Measurements from ENCODE around the gene MMAB. TPM values are rescaled to one million over a fixed set of nuclear protein-coding genes. Genes with fewer than 3 reads are reported as not detected.
A peak's percentile ranks its signal among the peaks of the same experiment; 100 is the strongest.

Gene MMAB
- 6.8 TPM for total RNA-seq
- polyA plus RNA-seq, result 10 to 100 TPM; 14.4 to 22.4 (median 22.1) TPM

DNA sequence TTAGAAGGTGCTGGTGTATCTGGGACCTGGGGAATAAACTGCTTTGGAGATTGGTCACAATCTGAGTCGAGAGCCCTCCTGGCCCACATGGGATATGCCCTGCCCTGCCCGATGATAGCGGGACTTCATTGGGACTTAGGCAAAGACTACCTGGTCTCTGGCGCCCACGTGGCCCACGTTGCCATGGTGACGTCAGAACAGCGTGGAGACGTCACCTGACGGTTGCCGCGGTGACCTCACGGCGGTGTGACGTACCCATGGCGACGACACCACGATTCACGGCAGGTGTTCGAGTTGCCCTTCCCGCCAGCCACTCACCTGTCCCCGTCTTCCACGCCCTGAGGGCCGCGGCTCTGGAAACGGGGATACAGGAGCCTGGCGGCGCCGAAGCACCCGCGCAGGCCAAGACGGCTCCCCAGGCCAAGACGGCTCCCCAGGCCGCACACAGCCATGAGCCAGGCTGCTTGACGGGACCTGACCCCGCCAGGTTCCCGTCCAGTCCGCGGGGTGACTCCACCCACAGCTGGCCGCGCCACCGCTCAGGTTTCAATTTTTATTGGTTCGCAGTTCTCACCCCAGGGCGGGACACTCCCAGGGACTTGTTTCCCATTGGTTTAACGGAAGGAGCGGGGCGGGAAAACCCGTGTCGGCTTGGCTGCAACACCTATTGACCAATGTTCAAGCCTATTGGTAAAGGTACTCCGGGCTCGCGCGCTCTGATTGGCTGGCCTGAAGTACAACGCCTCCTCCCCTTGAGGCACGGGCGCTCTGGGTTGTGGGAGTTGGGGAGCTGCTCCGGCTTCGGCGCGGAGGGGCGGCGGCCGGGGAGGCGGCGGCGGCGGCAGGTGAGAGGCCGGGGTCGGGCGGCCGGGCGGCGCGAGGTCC, at the start of gene MMAB, which contains the start of gene MVK:
Gene MMAB, minus strand, starts transcription at position 476 of the 885 bp plus-strand sequence. Its CDS starts 24 bp downstream, at position 452.
Gene MVK, plus strand, starts transcription at position 766 of the 885 bp plus-strand sequence. CDS start 1,029 bp downstream, outside the sequence.
- DNase-seq (peak; percentile 98 to 100 (median 99)), ATAC-seq (ENCODE audit: low read depth in 2 of 2) (peak; percentile 97)
- Histone ChIP-seq H3K36me3 (ENCODE audit: control insufficient read depth, insufficient read depth, low read length) (peaks cover 18% of the 10 kb centered on the region), H3K4me3 (ENCODE audit: low read depth, low read length) (peak within 1 kb of the TSS; percentile 95), H3K27me3 (ENCODE audit: control insufficient read depth, insufficient read depth, low read length) (no peaks in the 10 kb centered on the region), H3K4me1 (ENCODE audit: control insufficient read depth, insufficient read depth, low read length, poor library complexity, severe bottlenecking) (peaks cover 10% of the 10 kb centered on the region), H3K9me3 (ENCODE audit: control insufficient read depth in 2 of 2, low read length in 2 of 2) (no peaks in the 10 kb centered on the region), H3K27ac (ENCODE audit: insufficient read depth, low read length, poor library complexity, severe bottlenecking) (peak within 1 kb of the TSS; percentile 92)
- Mint-ChIP-seq H3K4me1 (peaks cover 5 to 32% (median 24%) of the 10 kb centered on the region in 4 donors), H3K27me3 (no peaks in the 10 kb centered on the region), H3K4me3 (peak within 1 kb of the TSS; percentile 92 to 97 (median 93)), H3K36me3 (peaks cover 16% of the 10 kb centered on the region), H3K27ac (peak within 1 kb of the TSS; percentile 84 to 97 (median 96)), H3K9me3 (no peaks in the 10 kb centered on the region)

DNA sequence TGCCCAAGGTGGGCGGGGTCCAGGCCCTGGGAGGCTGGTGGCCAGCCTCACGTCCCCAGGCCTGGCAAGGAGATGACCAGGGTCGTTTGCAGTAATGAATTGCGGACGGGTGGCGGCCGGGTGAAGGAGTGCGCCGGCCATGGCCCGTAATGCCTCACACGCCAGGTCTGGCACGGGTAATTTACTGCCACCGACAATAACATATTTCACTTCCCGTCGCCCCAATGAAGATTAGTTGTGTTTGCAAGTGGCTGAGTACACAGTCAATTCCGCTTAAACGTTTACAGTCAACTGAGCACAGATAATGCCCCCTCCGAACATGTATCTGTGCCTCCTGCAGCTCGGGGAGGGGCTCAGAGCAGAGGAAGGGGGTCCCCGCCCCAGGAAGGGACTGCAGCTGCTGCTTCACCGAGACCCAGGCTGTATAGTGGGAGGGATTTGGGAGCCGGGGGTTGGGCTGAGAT, 48.6 kb upstream of the MMAB start:
- H3K4me3 ChIP-seq (ENCODE audit: low read depth, low read length), result no peak overlapping the region
- H3K36me3 Mint-ChIP-seq, result no peaks in the 10 kb centered on the region
- peaks cover 0 to 2% (median 0%) of the 10 kb centered on the region in 7 donors for H3K9me3 Mint-ChIP-seq
- H3K27ac ChIP-seq (ENCODE audit: insufficient read depth, low read length, poor library complexity, severe bottlenecking), result no peak overlapping the region
- peaks cover 0 to 6% (median 0%) of the 10 kb centered on the region in 4 donors for H3K4me1 Mint-ChIP-seq
- H3K9me3 ChIP-seq (ENCODE audit: control insufficient read depth in 2 of 2, low read length in 2 of 2), result no peaks in the 10 kb centered on the region
- H3K27me3 ChIP-seq (ENCODE audit: control insufficient read depth, insufficient read depth, low read length), result no peaks in the 10 kb centered on the region
- H3K27ac Mint-ChIP-seq, result no peak overlapping the region
- DNase-seq, result no peak
- no peaks in the 10 kb centered on the region for H3K36me3 ChIP-seq (ENCODE audit: control insufficient read depth, insufficient read depth, low read length)
- peaks cover 28% of the 10 kb centered on the region for H3K27me3 Mint-ChIP-seq
- H3K4me3 Mint-ChIP-seq, result no peak overlapping the region
- no peak for ATAC-seq (ENCODE audit: low read depth in 2 of 2)
- H3K4me1 ChIP-seq (ENCODE audit: control insufficient read depth, insufficient read depth, low read length, poor library complexity, severe bottlenecking), result no peaks in the 10 kb centered on the region

DNA sequence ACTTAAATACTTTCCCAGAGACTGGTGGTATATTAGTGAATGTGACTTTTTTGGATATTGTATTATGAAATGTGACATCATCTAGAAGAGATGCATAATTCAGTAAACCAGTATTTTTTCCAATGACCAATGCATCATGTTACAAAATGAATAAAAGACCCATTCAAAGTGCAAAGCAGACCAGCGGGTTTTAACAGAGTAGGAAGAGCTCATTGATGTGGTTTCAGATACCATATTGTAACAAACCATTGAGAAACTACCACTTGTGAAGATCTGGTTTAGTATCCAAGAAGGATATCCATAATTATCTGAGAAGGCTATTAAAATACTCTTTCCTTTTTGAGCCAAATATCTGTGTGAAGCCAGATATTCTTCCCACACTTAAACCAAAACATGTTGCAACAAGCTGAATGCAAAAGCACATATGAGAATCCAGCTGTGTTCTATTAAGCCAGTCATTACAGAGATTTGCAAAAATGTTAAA, 47.9 kb upstream of the MMAB start:
- Histone ChIP-seq H3K36me3 (ENCODE audit: control insufficient read depth, insufficient read depth, low read length) (no peaks in the 10 kb centered on the region), H3K9me3 (ENCODE audit: control insufficient read depth in 2 of 2, low read length in 2 of 2) (no peaks in the 10 kb centered on the region), H3K4me1 (ENCODE audit: control insufficient read depth, insufficient read depth, low read length, poor library complexity, severe bottlenecking) (no peaks in the 10 kb centered on the region), H3K27me3 (ENCODE audit: control insufficient read depth, insufficient read depth, low read length) (no peaks in the 10 kb centered on the region), H3K4me3 (ENCODE audit: low read depth, low read length) (no peak overlapping the region), H3K27ac (ENCODE audit: insufficient read depth, low read length, poor library complexity, severe bottlenecking) (no peak overlapping the region)
- Mint-ChIP-seq H3K27ac (no peak overlapping the region), H3K27me3 (peaks cover 25% of the 10 kb centered on the region), H3K36me3 (no peaks in the 10 kb centered on the region), H3K4me3 (no peak overlapping the region), H3K9me3 (peaks cover 0 to 2% (median 0%) of the 10 kb centered on the region in 7 donors), H3K4me1 (peaks cover 0 to 4% (median 0%) of the 10 kb centered on the region in 4 donors)
- no peak for DNase-seq
- no peak for ATAC-seq (ENCODE audit: low read depth in 2 of 2)

DNA sequence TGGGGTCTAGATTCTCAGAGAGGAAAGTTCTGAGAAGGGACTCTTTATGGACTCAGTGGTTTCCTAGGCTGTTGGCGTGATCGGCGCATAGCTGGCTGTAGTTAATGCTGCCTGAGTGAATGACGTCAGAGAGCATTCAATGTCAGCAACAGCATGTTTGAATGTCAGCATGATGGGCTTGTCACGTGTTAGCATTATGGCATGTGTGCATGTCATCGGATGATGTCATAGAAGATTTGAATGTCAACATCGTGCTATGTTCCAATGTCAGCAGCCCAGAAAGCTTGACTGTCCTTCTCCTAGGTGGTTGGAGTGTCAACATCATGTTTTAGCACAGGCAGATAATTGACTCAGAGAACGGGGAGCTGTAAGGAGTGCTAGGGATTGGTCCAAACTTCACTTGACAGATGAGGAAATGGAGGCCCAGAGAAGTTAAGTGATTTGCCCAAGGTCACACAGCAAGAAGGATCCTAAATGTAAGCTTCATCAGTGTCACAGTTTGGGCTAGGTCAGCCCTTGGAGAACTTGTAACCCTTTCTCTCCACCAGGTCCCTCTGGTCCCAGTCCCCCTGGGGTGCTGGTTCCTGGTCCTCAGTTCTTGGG, 45.8 kb upstream of the MMAB start:
- H3K9me3 ChIP-seq (ENCODE audit: control insufficient read depth in 2 of 2, low read length in 2 of 2), result no peaks in the 10 kb centered on the region
- H3K36me3 ChIP-seq (ENCODE audit: control insufficient read depth, insufficient read depth, low read length), result no peaks in the 10 kb centered on the region
- Mint-ChIP-seq H3K27me3 (peaks cover 29% of the 10 kb centered on the region), H3K4me3 (no peak overlapping the region), H3K4me1 (peaks cover 0 to 4% (median 0%) of the 10 kb centered on the region in 4 donors), H3K27ac (no peak overlapping the region), H3K9me3 (peaks cover 0 to 2% (median 0%) of the 10 kb centered on the region in 7 donors), H3K36me3 (no peaks in the 10 kb centered on the region)
- ATAC-seq (ENCODE audit: low read depth in 2 of 2) (no peak), DNase-seq (no peak)
- H3K4me1 ChIP-seq (ENCODE audit: control insufficient read depth, insufficient read depth, low read length, poor library complexity, severe bottlenecking), result no peaks in the 10 kb centered on the region
- H3K4me3 ChIP-seq (ENCODE audit: low read depth, low read length), result no peak overlapping the region
- no peak overlapping the region for H3K27ac ChIP-seq (ENCODE audit: insufficient read depth, low read length, poor library complexity, severe bottlenecking)
- H3K27me3 ChIP-seq (ENCODE audit: control insufficient read depth, insufficient read depth, low read length), result no peaks in the 10 kb centered on the region

DNA sequence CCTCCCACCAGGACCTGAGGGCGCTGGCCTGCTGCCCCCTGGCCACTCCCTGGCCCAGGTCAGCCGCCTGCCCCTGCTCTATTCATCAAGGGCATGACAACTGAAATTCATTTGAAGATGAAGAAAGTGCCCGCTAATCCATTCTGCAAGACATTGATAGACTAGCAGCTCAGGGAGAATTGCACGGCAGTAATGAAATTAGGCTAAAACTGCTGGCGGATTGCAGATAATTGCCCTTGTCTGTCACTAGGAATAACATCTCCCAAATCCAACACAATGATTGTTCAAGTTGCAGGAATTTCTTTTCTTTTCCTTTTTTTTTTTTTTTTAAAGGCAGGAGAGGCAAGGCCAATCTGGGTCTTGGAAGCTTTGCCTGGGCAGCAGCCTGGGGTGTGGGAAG, 44.8 kb upstream of the MMAB start:
- Mint-ChIP-seq H3K4me1 (peaks cover 0 to 4% (median 0%) of the 10 kb centered on the region in 4 donors), H3K4me3 (no peak overlapping the region), H3K27me3 (peaks cover 33% of the 10 kb centered on the region), H3K9me3 (peaks cover 0 to 2% (median 0%) of the 10 kb centered on the region in 7 donors), H3K27ac (no peak overlapping the region), H3K36me3 (no peaks in the 10 kb centered on the region)
- no peaks in the 10 kb centered on the region for H3K9me3 ChIP-seq (ENCODE audit: control insufficient read depth in 2 of 2, low read length in 2 of 2)
- no peak for DNase-seq
- H3K27ac ChIP-seq (ENCODE audit: insufficient read depth, low read length, poor library complexity, severe bottlenecking), result no peak overlapping the region
- H3K27me3 ChIP-seq (ENCODE audit: control insufficient read depth, insufficient read depth, low read length), result no peaks in the 10 kb centered on the region
- no peaks in the 10 kb centered on the region for H3K4me1 ChIP-seq (ENCODE audit: control insufficient read depth, insufficient read depth, low read length, poor library complexity, severe bottlenecking)
- no peaks in the 10 kb centered on the region for H3K36me3 ChIP-seq (ENCODE audit: control insufficient read depth, insufficient read depth, low read length)
- no peak for ATAC-seq (ENCODE audit: low read depth in 2 of 2)
- H3K4me3 ChIP-seq (ENCODE audit: low read depth, low read length), result no peak overlapping the region

DNA sequence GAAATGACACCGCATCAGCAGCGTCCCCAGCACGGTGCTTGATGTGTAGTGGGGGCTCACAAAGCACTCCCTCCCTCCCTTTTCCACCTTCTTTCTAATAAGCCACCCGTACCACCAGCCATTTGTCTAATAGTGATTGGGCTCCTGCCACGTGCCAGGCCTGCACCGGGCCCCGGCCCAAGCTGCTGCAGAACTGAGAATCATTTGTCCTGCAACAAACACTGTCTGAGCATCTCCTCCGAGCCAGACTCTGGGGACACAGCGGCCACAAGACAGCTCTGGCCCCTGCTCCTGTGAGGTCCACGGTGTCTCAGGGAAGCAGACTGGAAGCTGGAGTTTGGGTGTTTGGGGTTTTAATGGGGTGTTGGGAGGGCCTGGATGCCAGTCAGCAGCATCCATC, 44.2 kb upstream of the MMAB start:
- H3K4me1 ChIP-seq (ENCODE audit: control insufficient read depth, insufficient read depth, low read length, poor library complexity, severe bottlenecking), result no peaks in the 10 kb centered on the region
- H3K4me3 ChIP-seq (ENCODE audit: low read depth, low read length), result no peak overlapping the region
- no peaks in the 10 kb centered on the region for H3K27me3 ChIP-seq (ENCODE audit: control insufficient read depth, insufficient read depth, low read length)
- peaks cover 0 to 2% (median 0%) of the 10 kb centered on the region in 7 donors for H3K9me3 Mint-ChIP-seq
- no peaks in the 10 kb centered on the region for H3K9me3 ChIP-seq (ENCODE audit: control insufficient read depth in 2 of 2, low read length in 2 of 2)
- H3K27ac Mint-ChIP-seq, result no peak overlapping the region
- ATAC-seq (ENCODE audit: low read depth in 2 of 2) (no peak), DNase-seq (no peak)
- H3K36me3 Mint-ChIP-seq, result no peaks in the 10 kb centered on the region
- H3K4me3 Mint-ChIP-seq, result no peak overlapping the region
- no peak overlapping the region for H3K27ac ChIP-seq (ENCODE audit: insufficient read depth, low read length, poor library complexity, severe bottlenecking)
- H3K27me3 Mint-ChIP-seq, result peaks cover 29% of the 10 kb centered on the region
- H3K36me3 ChIP-seq (ENCODE audit: control insufficient read depth, insufficient read depth, low read length), result no peaks in the 10 kb centered on the region
- peaks cover 0 to 4% (median 0%) of the 10 kb centered on the region in 4 donors for H3K4me1 Mint-ChIP-seq

DNA sequence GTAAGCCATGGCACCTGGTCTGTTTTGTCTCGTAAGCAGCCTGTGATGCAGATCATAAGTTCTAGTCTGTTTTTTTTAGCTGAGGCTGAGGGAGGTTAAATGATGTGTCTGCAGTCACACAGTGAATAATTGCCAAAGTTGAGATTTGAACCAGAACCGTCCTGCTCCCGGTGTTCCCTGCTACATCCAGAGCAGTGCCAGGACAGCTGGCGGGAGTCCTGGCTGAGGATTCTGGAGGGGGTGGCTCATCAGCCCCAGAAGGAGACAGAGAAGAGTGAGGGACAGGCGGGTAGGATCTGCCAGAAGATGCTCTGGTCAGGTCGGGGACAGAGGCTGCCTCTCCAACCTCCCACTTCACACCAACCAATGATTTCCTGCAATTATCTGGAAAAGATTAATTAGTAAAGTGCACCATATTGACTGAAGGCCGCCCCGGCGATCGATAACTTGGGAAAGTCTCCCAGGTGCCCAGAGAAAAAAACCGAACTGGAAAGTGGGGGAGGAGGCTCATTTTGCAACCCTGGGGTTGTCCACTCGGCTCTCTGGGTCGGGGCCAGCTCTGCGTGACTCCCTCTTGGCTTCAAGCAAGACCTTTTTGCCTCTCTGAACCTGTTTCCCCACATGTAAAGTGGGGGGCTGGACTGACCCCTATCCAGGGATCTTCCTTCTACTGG, 42.4 kb upstream of the MMAB start:
- no peaks in the 10 kb centered on the region for H3K36me3 Mint-ChIP-seq
- no peak for ATAC-seq (ENCODE audit: low read depth in 2 of 2)
- H3K4me1 Mint-ChIP-seq, result no peaks in the 10 kb centered on the region
- H3K4me3 Mint-ChIP-seq, result no peak overlapping the region
- Histone ChIP-seq H3K27ac (ENCODE audit: insufficient read depth, low read length, poor library complexity, severe bottlenecking) (no peak overlapping the region), H3K4me3 (ENCODE audit: low read depth, low read length) (no peak overlapping the region), H3K27me3 (ENCODE audit: control insufficient read depth, insufficient read depth, low read length) (no peaks in the 10 kb centered on the region), H3K4me1 (ENCODE audit: control insufficient read depth, insufficient read depth, low read length, poor library complexity, severe bottlenecking) (no peaks in the 10 kb centered on the region), H3K36me3 (ENCODE audit: control insufficient read depth, insufficient read depth, low read length) (no peaks in the 10 kb centered on the region), H3K9me3 (ENCODE audit: control insufficient read depth in 2 of 2, low read length in 2 of 2) (no peaks in the 10 kb centered on the region)
- peaks cover 23% of the 10 kb centered on the region for H3K27me3 Mint-ChIP-seq
- H3K9me3 Mint-ChIP-seq, result peaks cover 0 to 2% (median 0%) of the 10 kb centered on the region in 7 donors
- H3K27ac Mint-ChIP-seq, result peak overlapping the region in 1 of 3 donors; percentile 12
- DNase-seq, result no peak
